ENCODE data around the gene RIN3. TPM values are rescaled to one million over a fixed set of nuclear protein-coding genes. Genes with fewer than 3 reads are reported as not detected.

RIN3 gene
- total and polyA plus RNA-seq, 2 of the 4 experiments (the other 2 are of a cell fraction), result 2.5 to 11.1 TPM

- H3K4ac ChIP-seq (ENCODE audit: low read depth, low read length), result no peak overlapping the region
- H2BK15ac ChIP-seq (ENCODE audit: low read depth, low read length), result no peak overlapping the region
- no peak overlapping the region for H3K56ac ChIP-seq (ENCODE audit: extremely low read depth, insufficient read depth, low read length)
- H3K4me3 ChIP-seq (ENCODE audit: insufficient read depth, low read depth, low read length), result no peak overlapping the region
- H2BK5ac ChIP-seq (ENCODE audit: low read depth, low read length, poor library complexity, severe bottlenecking), result no peak overlapping the region
- H3K79me1 ChIP-seq (ENCODE audit: low read depth in 1 of 2, low read length in 2 of 2), result no peaks in the 10 kb centered on the region
- H3K23ac ChIP-seq (ENCODE audit: low read depth, low read length), result no peak overlapping the region
- no peak overlapping the region for H2BK120ac ChIP-seq (ENCODE audit: low read depth, low read length)
- H3K9me1 ChIP-seq (ENCODE audit: insufficient read depth, low read length), result no peaks in the 10 kb centered on the region
- TF ChIP-seq MXI1 (IDR thresholded peaks at IDR 0.05; ENCODE audit: borderline replicate concordance, low read depth, low read length) (no peak), NFE2L2 (IDR thresholded peaks at IDR 0.05; ENCODE audit: low read depth, low read length) (no peak), ELK1 (IDR thresholded peaks at IDR 0.05; ENCODE audit: borderline replicate concordance, low read depth, low read length) (no peak), CTCF (conservative IDR thresholded peaks at IDR 0.05; ENCODE audit: low read depth, low read length) (no peak), SMC3 (IDR thresholded peaks at IDR 0.05; ENCODE audit: low read depth, low read length) (no peak), MAFK (IDR thresholded peaks at IDR 0.05; ENCODE audit: low read depth, low read length) (no peak), CHD1 (IDR thresholded peaks at IDR 0.05; ENCODE audit: low read depth, low read length) (no peak), RCOR1 (IDR thresholded peaks at IDR 0.05; ENCODE audit: insufficient replicate concordance, low read length) (no peak), RFX5 (IDR thresholded peaks at IDR 0.05; ENCODE audit: low read depth, low read length) (no peak), MAZ (IDR thresholded peaks at IDR 0.05; ENCODE audit: borderline replicate concordance, low read depth, low read length) (no peak), USF2 (IDR thresholded peaks at IDR 0.05; ENCODE audit: low read depth, low read length) (no peak), CEBPB (IDR thresholded peaks at IDR 0.05; ENCODE audit: low read depth, low read length) (no peak), POLR2A (IDR thresholded peaks at IDR 0.05; ENCODE audit: low read depth, low read length) (no peak), FOS (IDR thresholded peaks at IDR 0.05; ENCODE audit: low read depth, low read length) (no peak), BHLHE40 (IDR thresholded peaks at IDR 0.05; ENCODE audit: low read depth, low read length) (no peak)
- peaks cover 26% of the 10 kb centered on the region for H3K36me3 ChIP-seq (ENCODE audit: control insufficient read depth, insufficient read depth, low read length)
- intact Hi-C loops (cut with micrococcal nuclease) (loop anchor here (1.0 kb wide), 1 partner anchor 95 kb away; no protein-coding TSS in a partner anchor), in situ Hi-C loops (cut with MboI; ENCODE audit: low sequenced_read_pairs) (loop anchor here (10.0 kb wide), 1 partner anchor 563 kb away; the partner anchor contains the start of genes CPSF2 and NDUFB1), dilution Hi-C loops (cut with HindIII; ENCODE audit: low sequenced_read_pairs, unreplicated experiment) (no loop called here)
- DNase-seq (no peak), ATAC-seq (ENCODE audit: low read depth) (no peak)
- no peak overlapping the region for H2BK20ac ChIP-seq (ENCODE audit: low read depth, low read length)
- H3K4me1 ChIP-seq (ENCODE audit: control insufficient read depth, insufficient read depth, low read length), result peaks cover 4% of the 10 kb centered on the region; the same call in 1 of the 2 replicates
- H3K27ac ChIP-seq (ENCODE audit: insufficient read depth, low read length), result no peak overlapping the region
- CTCF ChIA-PET, result no interaction called here
- no peak overlapping the region for H3K14ac ChIP-seq (replicated peaks; ENCODE audit: low read depth, low read length)
- no peaks in the 10 kb centered on the region for H3K9me3 ChIP-seq (ENCODE audit: control insufficient read depth, insufficient read depth, low read length)
- H3K27me3 ChIP-seq (ENCODE audit: control insufficient read depth, insufficient read depth, low read length), result no peaks in the 10 kb centered on the region
- POLR2A ChIA-PET (ENCODE audit: unreplicated experiment), result no interaction called here
- no peak overlapping the region for H3K4me2 ChIP-seq (ENCODE audit: low read depth, low read length)
- H4K91ac ChIP-seq (ENCODE audit: insufficient read depth, low read depth, low read length), result no peak overlapping the region
- H2AK5ac ChIP-seq (ENCODE audit: low read depth, low read length), result no peak overlapping the region; the same call in 1 of the 2 replicates
- 69% methylated on average over 51 of the region's 80 CpGs; no CpG with 5 or more reads in 1 of the 2 experiments for WGBS, 2 experiments (ENCODE audit: extremely low coverage in 2 of 2, insufficient read length in 1 of 2)
- H4K5ac ChIP-seq (ENCODE audit: low read depth, low read length), result no peak overlapping the region
- H4K20me1 ChIP-seq (ENCODE audit: insufficient read depth, low read length), result no peaks in the 10 kb centered on the region
- no peak overlapping the region for H4K8ac ChIP-seq (ENCODE audit: low read depth in 2 of 2, low read length in 2 of 2)
- no peak overlapping the region for H3K18ac ChIP-seq (ENCODE audit: low read depth, low read length)
- no peak overlapping the region for H3K9ac ChIP-seq (ENCODE audit: low read depth, low read length)
- no TSS peak for BruUV-seq (replicated peaks)
- no peak overlapping the region for H2AFZ ChIP-seq (replicated peaks; ENCODE audit: low read length, poor library complexity)
- H2AK9ac ChIP-seq (replicated peaks; ENCODE audit: low read depth, low read length, poor library complexity), result no peak overlapping the region
Measured at GRCh38 chr14:92687681-92688433, 174.3 kb downstream of the RIN3 start.
